Gastroesophageal sphincter (tissue), 3 donors: ENCODE results near the gene ACVR1B.

Experiments used
- EP300 ChIP-seq: sonication (generic); formaldehyde crosslinking; IDR thresholded peaks from one replicate; pipeline ENCODE4 v1.6.1; 2017; ENCODE audit warnings: antibody characterized with exemption, mild to moderate bottlenecking
- TF ChIP-seq, protein P1 (sequence below), 4 experiments: fragments of 200-600 bp in 2 of 4; fragments of 450-650 bp in 2 of 4; sonication (generic) in 1 of 4; IDR thresholded peaks; one replicate each; pipeline ENCODE4 v1.5.1; 2017 to 2019; ENCODE audit warnings: antibody characterized with exemption in 4 of 4, mild to moderate bottlenecking in 2 of 4, moderate library complexity in 2 of 4

GRCh38 chr12:51974646-51975045, 23.1 kb downstream of the ACVR1B start:
- TF ChIP-seq, protein P1, sequence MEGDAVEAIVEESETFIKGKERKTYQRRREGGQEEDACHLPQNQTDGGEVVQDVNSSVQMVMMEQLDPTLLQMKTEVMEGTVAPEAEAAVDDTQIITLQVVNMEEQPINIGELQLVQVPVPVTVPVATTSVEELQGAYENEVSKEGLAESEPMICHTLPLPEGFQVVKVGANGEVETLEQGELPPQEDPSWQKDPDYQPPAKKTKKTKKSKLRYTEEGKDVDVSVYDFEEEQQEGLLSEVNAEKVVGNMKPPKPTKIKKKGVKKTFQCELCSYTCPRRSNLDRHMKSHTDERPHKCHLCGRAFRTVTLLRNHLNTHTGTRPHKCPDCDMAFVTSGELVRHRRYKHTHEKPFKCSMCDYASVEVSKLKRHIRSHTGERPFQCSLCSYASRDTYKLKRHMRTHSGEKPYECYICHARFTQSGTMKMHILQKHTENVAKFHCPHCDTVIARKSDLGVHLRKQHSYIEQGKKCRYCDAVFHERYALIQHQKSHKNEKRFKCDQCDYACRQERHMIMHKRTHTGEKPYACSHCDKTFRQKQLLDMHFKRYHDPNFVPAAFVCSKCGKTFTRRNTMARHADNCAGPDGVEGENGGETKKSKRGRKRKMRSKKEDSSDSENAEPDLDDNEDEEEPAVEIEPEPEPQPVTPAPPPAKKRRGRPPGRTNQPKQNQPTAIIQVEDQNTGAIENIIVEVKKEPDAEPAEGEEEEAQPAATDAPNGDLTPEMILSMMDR (IDR thresholded peaks at IDR 0.05), result no peak
- no peak for TF ChIP-seq EP300
